22Rv1 (cell line): ENCODE data around the gene ARID1B.

Experiments used
- ZFX ChIP-seq: fragments of 450-650 bp; IDR thresholded peaks from 2 replicates; pipeline ENCODE4 v1.6.1; 2017; ENCODE audit warnings: antibody characterized with exemption, borderline replicate concordance
- TF ChIP-seq, protein P1 (sequence below): fragments of 450-650 bp; IDR thresholded peaks from 2 replicates; pipeline ENCODE4 v1.5.1; 2017; ENCODE audit warnings: mild to moderate bottlenecking

DNA sequence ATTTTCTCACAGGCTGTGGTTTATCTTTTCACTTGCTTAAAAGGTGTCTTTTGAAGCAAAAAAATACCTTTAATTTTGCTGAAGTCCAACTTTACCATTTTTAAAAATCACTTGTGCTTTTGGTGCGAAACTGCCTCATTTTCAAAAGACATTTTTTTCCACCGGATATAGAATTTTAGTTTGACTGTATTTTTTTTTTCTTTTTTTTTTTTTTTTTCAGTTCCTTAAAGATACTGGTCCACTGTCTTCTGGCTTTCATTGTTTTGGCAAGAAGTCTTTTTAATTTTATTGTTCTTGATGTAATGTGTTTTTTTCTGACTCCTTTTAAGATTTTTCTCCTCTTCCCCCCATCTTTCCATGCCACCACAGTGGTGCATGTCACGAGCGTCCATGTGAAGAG lies 198.2 kb downstream of the ARID1B start:
- TF ChIP-seq, protein P1, sequence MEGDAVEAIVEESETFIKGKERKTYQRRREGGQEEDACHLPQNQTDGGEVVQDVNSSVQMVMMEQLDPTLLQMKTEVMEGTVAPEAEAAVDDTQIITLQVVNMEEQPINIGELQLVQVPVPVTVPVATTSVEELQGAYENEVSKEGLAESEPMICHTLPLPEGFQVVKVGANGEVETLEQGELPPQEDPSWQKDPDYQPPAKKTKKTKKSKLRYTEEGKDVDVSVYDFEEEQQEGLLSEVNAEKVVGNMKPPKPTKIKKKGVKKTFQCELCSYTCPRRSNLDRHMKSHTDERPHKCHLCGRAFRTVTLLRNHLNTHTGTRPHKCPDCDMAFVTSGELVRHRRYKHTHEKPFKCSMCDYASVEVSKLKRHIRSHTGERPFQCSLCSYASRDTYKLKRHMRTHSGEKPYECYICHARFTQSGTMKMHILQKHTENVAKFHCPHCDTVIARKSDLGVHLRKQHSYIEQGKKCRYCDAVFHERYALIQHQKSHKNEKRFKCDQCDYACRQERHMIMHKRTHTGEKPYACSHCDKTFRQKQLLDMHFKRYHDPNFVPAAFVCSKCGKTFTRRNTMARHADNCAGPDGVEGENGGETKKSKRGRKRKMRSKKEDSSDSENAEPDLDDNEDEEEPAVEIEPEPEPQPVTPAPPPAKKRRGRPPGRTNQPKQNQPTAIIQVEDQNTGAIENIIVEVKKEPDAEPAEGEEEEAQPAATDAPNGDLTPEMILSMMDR = no peak
- no peak for TF ChIP-seq ZFX
